LoVo (cell line): Measurements from ENCODE around the gene CFLAR.
A peak's percentile ranks its signal among the peaks of the same experiment; 100 is the strongest.
"Not testable (repeated sequence)": the region's sequence is repeated elsewhere in the genome, so short reads cannot be mapped to it uniquely, and the experiment has no call there.

ENCODE experiments used
- DNase-seq: peaks from one replicate; pipeline ENCODE4 v3.0.0-alpha.2; 2016; ENCODE audit warnings: low spot score

CFLAR gene

GRCh38 chr2:201149064-201149820, 33.3 kb downstream of the CFLAR start:
- DNase-seq: peak; percentile 89

- DNase-seq: peak; percentile 83
Observed at GRCh38 chr2:201149821-201150165, 33.8 kb downstream of the CFLAR start.

DNA sequence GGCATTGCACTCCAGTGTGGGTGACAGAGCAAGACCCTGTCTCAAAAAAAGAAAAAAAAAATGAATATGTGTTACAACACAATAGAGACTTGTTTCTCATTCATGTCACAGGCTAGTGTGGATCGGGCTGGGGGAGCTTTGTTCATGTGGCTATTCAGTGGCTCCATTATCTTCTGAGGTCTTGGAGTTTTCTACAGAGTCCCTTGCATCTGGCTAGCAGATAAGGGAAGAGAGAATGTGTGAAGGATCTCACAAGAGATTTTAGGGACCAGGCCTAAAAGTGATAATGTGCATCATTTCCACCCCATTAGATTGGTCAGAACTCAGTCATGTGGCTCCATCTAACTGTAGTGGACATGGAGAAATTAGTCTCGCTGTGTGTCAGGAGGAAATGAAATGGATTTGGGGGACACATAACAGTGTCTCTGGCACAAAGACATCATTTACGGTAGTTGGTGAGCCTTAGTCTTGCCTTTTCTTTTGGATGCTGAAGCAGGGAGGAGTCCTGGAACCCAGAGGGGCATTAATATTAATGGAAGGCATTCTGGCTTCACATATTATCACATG, 34.6 kb downstream of the CFLAR start:
- no peak for DNase-seq

DNA sequence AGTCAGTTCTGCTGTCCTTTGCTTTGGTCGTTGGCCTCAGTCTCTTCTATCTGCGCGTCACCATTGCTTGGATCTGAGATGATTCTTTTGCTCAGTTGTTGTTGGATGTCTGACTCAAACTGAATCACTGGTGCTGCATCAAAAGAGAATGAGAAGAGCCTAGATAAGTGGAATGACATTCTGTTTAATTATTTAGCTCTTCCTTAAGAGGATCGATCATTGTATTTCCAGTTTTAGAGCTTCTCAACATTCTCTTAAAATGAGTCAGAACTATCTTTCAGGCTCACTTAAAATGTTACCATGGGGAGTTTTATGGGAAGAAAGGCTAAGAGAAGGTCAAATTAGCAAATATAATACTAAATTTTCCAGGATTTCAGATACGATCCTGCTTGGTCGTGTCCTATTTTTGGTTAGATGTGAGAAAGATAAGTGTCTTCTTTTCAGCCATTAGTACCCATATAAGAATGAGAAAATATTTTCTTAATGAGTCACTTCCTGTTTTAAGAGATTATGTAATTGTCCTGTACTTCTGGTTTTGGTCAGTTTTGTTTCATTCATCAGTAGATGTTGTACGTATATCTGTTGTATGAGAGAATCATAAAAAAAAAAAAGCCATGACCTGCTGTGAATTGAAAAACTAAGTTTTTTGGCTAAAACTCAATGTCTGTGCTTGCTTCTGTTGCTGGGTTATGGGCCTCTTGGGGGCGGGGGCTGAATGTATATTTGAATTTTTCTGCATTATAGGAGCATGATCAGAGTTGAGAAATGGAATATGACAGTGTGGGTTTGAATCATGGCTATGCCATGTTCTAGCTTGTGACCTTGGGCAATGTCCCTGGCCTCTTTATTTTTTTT, 35.4 kb downstream of the CFLAR start:
- DNase-seq: peak; percentile 67

DNA sequence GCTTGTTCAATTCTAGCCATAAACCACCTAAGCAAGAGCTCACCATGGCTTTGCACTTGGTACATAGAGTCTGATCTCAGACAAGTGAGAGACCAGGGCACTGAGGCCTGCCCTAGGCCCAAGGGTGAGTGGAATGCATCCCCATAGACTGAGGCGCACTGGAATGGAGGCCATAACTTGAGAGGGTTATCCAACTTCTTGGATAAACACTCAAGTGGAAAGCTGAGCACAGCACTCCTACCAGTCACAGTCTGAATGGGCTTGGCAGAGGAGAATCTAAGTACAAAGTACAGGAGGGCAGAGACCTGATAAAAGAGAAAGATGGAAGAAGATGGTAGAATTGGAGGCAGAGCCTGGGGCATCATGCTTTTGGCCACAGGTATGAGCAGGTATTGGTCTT, 36.6 kb downstream of the CFLAR start:
- DNase-seq: no peak

GRCh38 chr2:201152999-201153815, 37.2 kb downstream of the CFLAR start:
- no peak for DNase-seq

DNA sequence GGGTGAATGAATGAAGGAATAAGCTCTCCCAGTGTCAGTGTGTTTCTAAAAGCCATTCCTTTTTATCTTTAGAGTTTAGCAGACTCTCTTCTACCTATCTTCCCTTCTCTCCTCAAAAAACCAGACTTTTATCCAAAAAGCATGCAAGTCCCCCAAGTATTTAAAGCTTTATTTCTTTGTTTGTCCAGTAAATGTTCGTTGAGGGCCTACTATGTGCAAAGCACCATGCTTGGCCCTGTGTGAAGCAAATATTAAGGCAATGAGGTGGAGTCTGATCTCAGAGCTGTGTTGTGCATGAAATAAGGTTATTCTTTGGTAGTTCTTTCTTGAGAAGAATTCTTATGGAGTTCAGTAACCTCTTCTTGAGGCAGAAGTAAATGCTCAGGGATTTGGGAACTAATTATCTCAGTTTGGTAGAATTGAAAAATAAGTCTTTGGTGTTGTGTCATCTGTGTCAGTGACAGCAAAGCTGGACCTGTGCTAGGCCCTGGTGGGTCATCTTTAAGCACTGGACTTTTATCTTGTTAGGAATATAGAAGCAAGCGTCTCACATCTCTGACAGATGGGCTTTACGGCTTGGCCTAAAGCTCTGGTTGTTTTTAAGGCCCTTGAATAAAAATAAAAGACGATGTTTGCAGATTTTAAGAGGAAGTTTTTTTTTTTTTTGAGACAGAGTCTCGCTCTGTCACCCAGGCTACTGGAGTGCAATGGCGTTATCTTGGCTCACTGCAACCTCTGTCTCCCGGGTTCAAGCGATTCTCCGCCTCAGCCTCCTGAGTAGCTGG, 38.8 kb downstream of the CFLAR start:
- no peak for DNase-seq

- DNase-seq: no peak
Observed at GRCh38 chr2:201156036-201156435, 40.1 kb downstream of the CFLAR start.

GRCh38 chr2:201156640-201157039, 40.7 kb downstream of the CFLAR start:
- DNase-seq: no peak

DNA sequence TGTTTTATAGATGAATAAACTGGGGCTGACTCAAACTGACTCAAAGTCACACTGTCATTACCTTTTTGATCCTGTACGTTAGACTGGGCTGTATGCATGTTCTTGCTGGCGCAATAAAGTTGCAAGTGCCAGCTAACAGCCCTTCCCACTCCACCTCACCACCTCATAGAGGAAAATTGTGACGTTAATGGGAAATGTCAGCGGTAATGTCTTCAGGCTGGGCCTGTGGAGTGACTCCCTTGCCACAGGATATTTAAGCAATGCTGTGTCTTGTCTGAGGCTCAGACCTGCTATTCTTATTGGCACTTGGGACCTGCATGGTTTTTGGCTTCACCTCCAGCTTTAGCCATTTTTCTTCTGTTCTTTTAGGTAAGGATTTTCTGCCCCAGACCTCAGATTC, 41.7 kb downstream of the CFLAR start:
- no peak for DNase-seq

DNA sequence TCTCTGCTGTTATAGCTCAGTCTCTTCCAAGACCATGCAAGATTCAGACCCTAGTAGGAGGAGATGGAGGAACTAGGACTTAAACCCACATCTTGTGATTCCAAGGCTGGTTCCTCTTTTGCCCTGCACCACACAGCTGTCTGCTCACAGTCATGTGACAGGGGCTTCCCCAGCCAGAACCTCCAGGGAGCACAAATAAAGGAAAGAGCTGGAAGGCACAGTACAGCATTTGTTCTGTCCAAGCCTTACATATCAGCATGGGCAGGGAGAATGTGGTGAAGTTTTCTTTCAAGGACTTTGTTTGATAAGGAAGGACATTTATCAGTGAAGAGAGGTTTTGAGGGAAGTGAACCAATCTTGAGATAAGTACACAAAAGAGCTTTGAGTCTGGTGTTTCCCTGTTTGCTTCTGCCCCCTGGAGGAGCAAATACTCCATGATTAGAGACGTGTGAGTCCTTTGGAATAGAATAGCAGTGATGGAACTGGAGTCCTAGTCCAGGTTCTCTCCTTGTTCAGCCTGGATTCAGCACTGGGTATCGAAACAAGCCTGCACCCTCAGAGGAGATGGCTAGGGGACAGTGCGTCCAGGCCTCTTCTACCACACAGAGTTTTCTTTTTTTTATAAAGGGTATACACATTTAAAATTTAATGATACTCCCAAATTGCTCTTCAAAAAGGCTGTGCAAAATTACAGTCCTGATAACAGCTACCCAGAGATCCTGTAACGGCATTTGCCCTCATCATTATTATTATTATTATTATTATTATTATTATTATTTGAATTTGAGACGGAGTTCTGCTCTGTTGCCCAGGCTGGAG, 42.4 kb downstream of the CFLAR start:
- DNase-seq: peak; percentile 47

- no peak for DNase-seq
Observed at GRCh38 chr2:201164166-201164565, 48.2 kb downstream of the CFLAR start.

GRCh38 chr2:201167546-201167945, 51.6 kb downstream of the CFLAR start:
- DNase-seq: no peak

DNA sequence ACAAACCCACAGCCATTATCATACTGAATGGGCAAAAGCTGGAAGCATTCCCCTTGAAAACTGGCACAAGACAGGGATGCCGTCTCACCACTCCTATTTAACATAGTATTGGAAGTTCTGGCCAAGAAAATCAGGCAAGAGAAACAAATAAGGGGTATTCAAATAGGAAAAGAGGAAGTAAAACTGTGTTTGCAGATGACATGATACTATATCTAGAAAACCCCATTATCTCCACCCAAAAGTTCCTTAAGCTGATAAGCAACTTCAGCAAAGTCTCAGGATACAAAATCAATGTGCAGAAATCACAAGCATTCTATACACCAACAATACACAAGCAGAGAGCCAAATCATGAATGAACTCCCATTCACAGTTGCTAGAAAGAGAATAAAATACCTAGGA, 52.5 kb downstream of the CFLAR start:
- DNase-seq: not testable (repeated sequence)

- DNase-seq: no peak
Observed at GRCh38 chr2:201171259-201171814, 55.4 kb downstream of the CFLAR start.

- DNase-seq: no peak
Observed at GRCh38 chr2:201172279-201172678, 56.3 kb downstream of the CFLAR start.

- DNase-seq: no peak
Observed at GRCh38 chr2:201174687-201175086, 58.7 kb downstream of the CFLAR start.

DNA sequence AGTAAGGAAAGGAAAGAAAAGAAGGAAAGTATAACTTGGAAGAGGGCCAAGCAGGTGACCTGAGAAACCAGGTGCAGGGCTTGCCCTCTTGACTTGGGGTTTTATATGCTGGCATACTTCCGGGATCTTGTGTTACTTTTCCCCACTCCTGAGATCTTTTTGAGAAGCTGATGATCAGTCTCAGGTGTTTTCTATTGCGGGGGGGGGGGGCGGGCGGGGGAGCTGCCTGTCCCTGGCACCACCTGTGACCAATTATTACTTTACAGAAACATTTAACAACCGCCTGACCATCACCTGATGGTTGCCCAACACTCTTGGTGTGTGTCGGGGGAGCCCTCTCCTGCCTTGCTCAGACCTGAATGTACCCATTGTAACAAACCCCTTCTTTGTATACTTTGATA, 60.1 kb downstream of the CFLAR start:
- no peak for DNase-seq

DNA sequence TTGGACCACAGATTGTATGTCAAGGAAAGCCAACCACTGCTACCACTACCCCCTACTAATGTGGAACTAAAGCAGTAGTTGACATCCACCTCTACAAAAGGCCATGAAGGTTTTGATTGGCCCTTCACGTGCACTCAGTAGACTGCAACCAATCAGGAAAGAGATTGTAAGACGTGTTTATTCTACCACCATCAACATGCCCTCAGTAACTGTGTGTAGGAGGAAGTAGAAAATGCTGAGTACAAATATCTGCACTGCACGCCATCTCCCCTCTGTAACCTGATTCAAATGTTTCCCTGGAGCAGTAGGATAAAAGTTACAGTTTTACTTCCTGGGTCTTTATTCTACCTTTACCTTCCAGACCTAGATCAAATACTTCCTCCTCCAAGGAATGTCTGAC, 64.0 kb downstream of the CFLAR start:
- DNase-seq: no peak

DNA sequence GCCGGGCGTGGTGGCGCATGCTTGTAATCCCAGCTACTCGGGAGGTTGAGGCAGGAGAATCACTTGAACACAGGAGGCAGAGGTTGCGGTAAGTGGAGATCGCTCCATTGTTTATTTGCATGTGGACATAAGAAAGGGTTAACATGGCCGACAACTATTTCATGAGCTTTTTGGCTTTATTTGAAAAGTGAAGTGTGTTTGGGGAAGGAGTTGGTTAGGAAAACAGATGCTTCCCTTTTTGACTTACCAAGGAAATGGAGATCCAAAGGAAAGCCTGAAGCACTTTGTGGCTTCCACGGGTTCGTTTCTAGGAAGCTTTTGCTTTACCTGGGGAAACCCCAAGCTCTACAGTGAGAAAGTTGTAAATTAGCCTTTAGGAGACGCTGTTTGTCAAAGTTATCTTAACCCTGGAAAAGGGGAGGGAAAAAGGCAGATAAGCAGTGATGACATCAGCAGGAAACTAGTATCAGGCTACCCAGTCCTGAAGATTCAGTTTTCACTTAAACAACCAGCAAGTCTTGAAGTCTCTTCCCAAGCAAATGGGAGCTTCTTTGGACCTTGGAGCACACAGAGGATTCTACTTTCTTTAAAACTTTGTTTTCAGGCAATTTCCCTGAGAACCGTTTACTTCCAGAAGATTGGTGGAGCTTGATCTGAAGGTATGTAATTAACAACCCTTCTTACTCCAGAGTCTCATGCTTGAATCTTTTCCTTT, 66.8 kb downstream of the CFLAR start, which contains the start of gene CASP10:
CASP10 (plus strand) TSS at position 492 of the 715 bp plus-strand sequence. CDS start 2,637 bp downstream, outside the sequence.
- DNase-seq: peak; percentile 88
